Panc1 (cell line): ENCODE results near the gene EGFR. TPM values are rescaled to one million over a fixed set of nuclear protein-coding genes. Genes with fewer than 3 reads are reported as not detected.

Experiments used
- ATAC-seq: fragments of 200-7000 bp; cut with Tn5 transposase; 2 replicates; pipeline ENCODE4 v1.9.1; 2020; ENCODE audit warnings: mild to moderate bottlenecking, moderate library complexity
- BruUV-seq: library from RNA; stranded (reverse); fragments of 400-500 nt; replicated peaks from 2 replicates; lab custom pipeline; 2021; lab: Mats Ljungman, UMichigan
- CTCF ChIA-PET: fragments of 300-600 bp; sonication (Branson Sonifier 250); formaldehyde crosslinking; loops from one replicate; lab custom pipeline; 2022; ENCODE audit warnings: antibody characterized with exemption; lab: Charles Lee
- POLR2A ChIA-PET: fragments of 300-600 bp; sonication (Branson Sonifier 250); formaldehyde crosslinking; loops from one replicate; lab custom pipeline; 2022; ENCODE audit warnings: antibody characterized with exemption; lab: Charles Lee
- DNase-seq: peaks from one replicate; pipeline ENCODE4 v3.0.0-alpha.2; 2010; ENCODE audit warnings: low read depth, low spot score
- H3K27ac ChIP-seq: 2 replicates; pipeline ENCODE4 v1.5.1; 2011; ENCODE audit warnings: mild to moderate bottlenecking, low read length, inconsistent platforms
- H3K27me3 ChIP-seq: fragments of 200-500 bp; sonication (Bioruptor generic); 2 replicates; pipeline ENCODE4 v1.6.0; 2014; ENCODE audit warnings: low read length, inconsistent platforms; ENCODE audit not compliant: control insufficient read depth, insufficient read depth
- H3K36me3 ChIP-seq: fragments of 200-500 bp; sonication (Bioruptor generic); 2 replicates; pipeline ENCODE4 v1.5.1; 2014; ENCODE audit warnings: inconsistent platforms, mild to moderate bottlenecking, low read length, moderate library complexity; ENCODE audit not compliant: control insufficient read depth, insufficient read depth
- H3K4me1 ChIP-seq: 2 replicates; pipeline ENCODE4 v1.5.1; 2011; ENCODE audit warnings: inconsistent platforms, mild to moderate bottlenecking, low read length, moderate library complexity; ENCODE audit not compliant: control insufficient read depth, insufficient read depth
- H3K4me3 ChIP-seq, 2 experiments: 2 replicates each; pipeline ENCODE4 v1.5.1; 2011 to 2012; ENCODE audit warnings: low read depth in 2 of 2, low read length in 2 of 2, mild to moderate bottlenecking in 2 of 2, inconsistent platforms in 1 of 2, moderate library complexity in 1 of 2
- H3K9me3 ChIP-seq: fragments of 200-500 bp; sonication (Bioruptor generic); 2 replicates; pipeline ENCODE4 v1.5.1; 2014; ENCODE audit warnings: low read depth, mild to moderate bottlenecking, inconsistent platforms, low read length, moderate library complexity; ENCODE audit not compliant: control insufficient read depth, insufficient read depth
- POLR2AphosphoS5 ChIP-seq: IDR thresholded peaks from 2 replicates; pipeline ENCODE4 v1.6.1; 2012; ENCODE audit warnings: mild to moderate bottlenecking, low read depth, low read length, moderate library complexity
- SIN3A ChIP-seq: IDR thresholded peaks from 2 replicates; pipeline ENCODE4 v1.6.1; 2012; ENCODE audit warnings: low read depth, mild to moderate bottlenecking, low read length, moderate library complexity, borderline replicate concordance; ENCODE audit not compliant: insufficient read depth
- TCF7L2 ChIP-seq: IDR thresholded peaks from 2 replicates; pipeline ENCODE4 v1.6.1; 2011; ENCODE audit warnings: mild to moderate bottlenecking, low read depth, low read length, inconsistent platforms
- in situ Hi-C: cut with HindIII; loops from 2 replicates; pipeline ENCODE4 v1.10.0; 2016; ENCODE audit warnings: low sequenced_read_pairs, low pct_unique_long_range_greater_than_20kb
- intact Hi-C: fragments of 100-400 bp; cut with micrococcal nuclease; formaldehyde crosslinking; loops from one replicate; pipeline ENCODE4 v1.10.0; 2022; ENCODE audit not compliant: unreplicated experiment
- total RNA-seq: library from RNA; stranded (reverse); gene quantifications from one replicate; pipeline ENCODE4 v1.2.1, GENCODE V29; 2021; ENCODE audit not compliant: unreplicated experiment
- TF ChIP-seq, protein P1 (sequence below), 2 experiments: IDR thresholded peaks; 2 replicates each; pipeline ENCODE4 v1.6.1; 2011 to 2012; ENCODE audit warnings: low read depth in 2 of 2, control low read depth in 1 of 2, low read length in 1 of 2, mild to moderate bottlenecking in 1 of 2, moderate library complexity in 1 of 2; ENCODE audit not compliant: insufficient read depth in 1 of 2
- TF ChIP-seq, protein P2 (sequence below): fragments of 450-650 bp; IDR thresholded peaks from 2 replicates; pipeline ENCODE4 v1.5.1; 2017; ENCODE audit warnings: mild to moderate bottlenecking

Gene EGFR
- total RNA-seq, 1 experiment from 2014 or later, result 156 TPM

DNA sequence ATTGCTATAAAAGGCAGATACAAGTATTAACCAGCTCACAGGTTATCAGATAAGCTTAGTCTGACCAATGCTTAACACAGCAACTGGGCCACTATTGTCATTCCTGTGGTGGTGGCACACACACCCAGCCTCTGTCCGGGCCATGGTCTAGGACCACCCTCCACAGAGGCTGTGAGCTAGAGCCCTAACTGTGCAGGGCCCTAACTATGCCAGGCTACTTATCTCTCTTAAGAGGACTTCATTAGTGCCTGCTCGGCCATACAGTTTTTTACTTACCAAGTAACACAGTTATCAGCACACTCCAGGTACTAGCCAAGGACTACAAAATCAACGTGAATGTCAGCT, 2.1 kb upstream of the EGFR start:
- ChIA-PET POLR2A (interaction anchor here (0.9 kb wide), 1 partner anchor 64 kb away, joined by 3 read pairs; no protein-coding TSS in a partner anchor), CTCF (no interaction called here)
- in situ Hi-C loops, result no loop called here
- no peak for ATAC-seq
- intact Hi-C loops, result loop anchor here (5.0 kb wide), 1 partner anchor 229 kb away; no protein-coding TSS in a partner anchor
- Histone ChIP-seq H3K27ac (no peak overlapping the region), H3K4me1 (peaks cover 19% of the 10 kb centered on the region), H3K9me3 (no peaks in the 10 kb centered on the region), H3K36me3 (no peaks in the 10 kb centered on the region), H3K27me3 (no peaks in the 10 kb centered on the region), H3K4me3 (no peak overlapping the region)
- BruUV-seq, result no TSS peak
- no peak for DNase-seq
- TF ChIP-seq POLR2AphosphoS5 (no peak), SIN3A (no peak), TCF7L2 (no peak)

DNA sequence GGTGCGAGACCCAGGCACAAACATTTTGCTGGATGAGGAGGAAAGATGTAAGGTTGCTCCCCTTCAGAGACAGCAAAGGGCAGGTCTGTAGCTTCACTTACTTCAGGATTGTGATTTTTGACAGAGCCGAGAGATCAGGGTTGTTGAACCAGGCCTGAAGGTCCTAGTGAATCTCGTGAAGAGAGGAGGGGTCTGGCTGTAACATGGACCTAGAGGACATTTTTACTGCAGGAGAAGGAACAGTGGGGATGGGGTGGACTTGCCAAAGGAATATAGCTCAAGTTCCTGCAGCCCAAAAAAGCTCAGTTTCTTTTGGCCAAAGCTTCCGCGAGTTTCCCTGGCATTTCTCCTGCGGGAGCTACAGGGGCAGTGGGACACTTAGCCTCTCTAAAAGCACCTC, 976 bp upstream of the EGFR start:
- no peak for ATAC-seq
- Histone ChIP-seq H3K9me3 (no peaks in the 10 kb centered on the region), H3K4me1 (peaks cover 29% of the 10 kb centered on the region), H3K27ac (peak overlapping the region; percentile 75; the same call in 1 of the 2 replicates), H3K27me3 (no peaks in the 10 kb centered on the region), H3K4me3 (no peak overlapping the region; a peak in 1 of 4 replicates), H3K36me3 (no peaks in the 10 kb centered on the region)
- no peak for DNase-seq
- TF ChIP-seq POLR2AphosphoS5, result no peak
- no peak for TF ChIP-seq TCF7L2
- TF ChIP-seq, protein P1, sequence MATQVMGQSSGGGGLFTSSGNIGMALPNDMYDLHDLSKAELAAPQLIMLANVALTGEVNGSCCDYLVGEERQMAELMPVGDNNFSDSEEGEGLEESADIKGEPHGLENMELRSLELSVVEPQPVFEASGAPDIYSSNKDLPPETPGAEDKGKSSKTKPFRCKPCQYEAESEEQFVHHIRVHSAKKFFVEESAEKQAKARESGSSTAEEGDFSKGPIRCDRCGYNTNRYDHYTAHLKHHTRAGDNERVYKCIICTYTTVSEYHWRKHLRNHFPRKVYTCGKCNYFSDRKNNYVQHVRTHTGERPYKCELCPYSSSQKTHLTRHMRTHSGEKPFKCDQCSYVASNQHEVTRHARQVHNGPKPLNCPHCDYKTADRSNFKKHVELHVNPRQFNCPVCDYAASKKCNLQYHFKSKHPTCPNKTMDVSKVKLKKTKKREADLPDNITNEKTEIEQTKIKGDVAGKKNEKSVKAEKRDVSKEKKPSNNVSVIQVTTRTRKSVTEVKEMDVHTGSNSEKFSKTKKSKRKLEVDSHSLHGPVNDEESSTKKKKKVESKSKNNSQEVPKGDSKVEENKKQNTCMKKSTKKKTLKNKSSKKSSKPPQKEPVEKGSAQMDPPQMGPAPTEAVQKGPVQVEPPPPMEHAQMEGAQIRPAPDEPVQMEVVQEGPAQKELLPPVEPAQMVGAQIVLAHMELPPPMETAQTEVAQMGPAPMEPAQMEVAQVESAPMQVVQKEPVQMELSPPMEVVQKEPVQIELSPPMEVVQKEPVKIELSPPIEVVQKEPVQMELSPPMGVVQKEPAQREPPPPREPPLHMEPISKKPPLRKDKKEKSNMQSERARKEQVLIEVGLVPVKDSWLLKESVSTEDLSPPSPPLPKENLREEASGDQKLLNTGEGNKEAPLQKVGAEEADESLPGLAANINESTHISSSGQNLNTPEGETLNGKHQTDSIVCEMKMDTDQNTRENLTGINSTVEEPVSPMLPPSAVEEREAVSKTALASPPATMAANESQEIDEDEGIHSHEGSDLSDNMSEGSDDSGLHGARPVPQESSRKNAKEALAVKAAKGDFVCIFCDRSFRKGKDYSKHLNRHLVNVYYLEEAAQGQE (IDR thresholded peaks at IDR 0.05; ENCODE audit: insufficient read depth in 1 of 2, low read depth in 2 of 2, low read length in 1 of 2), result no peak
- TF ChIP-seq, protein P2, sequence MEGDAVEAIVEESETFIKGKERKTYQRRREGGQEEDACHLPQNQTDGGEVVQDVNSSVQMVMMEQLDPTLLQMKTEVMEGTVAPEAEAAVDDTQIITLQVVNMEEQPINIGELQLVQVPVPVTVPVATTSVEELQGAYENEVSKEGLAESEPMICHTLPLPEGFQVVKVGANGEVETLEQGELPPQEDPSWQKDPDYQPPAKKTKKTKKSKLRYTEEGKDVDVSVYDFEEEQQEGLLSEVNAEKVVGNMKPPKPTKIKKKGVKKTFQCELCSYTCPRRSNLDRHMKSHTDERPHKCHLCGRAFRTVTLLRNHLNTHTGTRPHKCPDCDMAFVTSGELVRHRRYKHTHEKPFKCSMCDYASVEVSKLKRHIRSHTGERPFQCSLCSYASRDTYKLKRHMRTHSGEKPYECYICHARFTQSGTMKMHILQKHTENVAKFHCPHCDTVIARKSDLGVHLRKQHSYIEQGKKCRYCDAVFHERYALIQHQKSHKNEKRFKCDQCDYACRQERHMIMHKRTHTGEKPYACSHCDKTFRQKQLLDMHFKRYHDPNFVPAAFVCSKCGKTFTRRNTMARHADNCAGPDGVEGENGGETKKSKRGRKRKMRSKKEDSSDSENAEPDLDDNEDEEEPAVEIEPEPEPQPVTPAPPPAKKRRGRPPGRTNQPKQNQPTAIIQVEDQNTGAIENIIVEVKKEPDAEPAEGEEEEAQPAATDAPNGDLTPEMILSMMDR, result no peak
- no peak for TF ChIP-seq SIN3A
- intact Hi-C loops, result loop anchor here (5.0 kb wide), 1 partner anchor 231 kb away; no protein-coding TSS in a partner anchor
- ChIA-PET CTCF (no interaction called here), POLR2A (no interaction called here)
- BruUV-seq, result no TSS peak
- in situ Hi-C loops, result no loop called here

DNA sequence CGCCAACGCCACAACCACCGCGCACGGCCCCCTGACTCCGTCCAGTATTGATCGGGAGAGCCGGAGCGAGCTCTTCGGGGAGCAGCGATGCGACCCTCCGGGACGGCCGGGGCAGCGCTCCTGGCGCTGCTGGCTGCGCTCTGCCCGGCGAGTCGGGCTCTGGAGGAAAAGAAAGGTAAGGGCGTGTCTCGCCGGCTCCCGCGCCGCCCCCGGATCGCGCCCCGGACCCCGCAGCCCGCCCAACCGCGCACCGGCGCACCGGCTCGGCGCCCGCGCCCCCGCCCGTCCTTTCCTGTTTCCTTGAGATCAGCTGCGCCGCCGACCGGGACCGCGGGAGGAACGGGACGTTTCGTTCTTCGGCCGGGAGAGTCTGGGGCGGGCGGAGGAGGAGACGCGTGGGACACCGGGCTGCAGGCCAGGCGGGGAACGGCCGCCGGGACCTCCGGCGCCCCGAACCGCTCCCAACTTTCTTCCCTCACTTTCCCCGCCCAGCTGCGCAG, 424 bp downstream of the EGFR start:
- no peak; the same call in 1 of the 2 replicates for ATAC-seq
- peak overlapping the region; percentile 74 to 85 for H3K4me3 ChIP-seq
- CTCF ChIA-PET, result no interaction called here
- no TSS peak for BruUV-seq
- no peak for DNase-seq
- intact Hi-C loops, result loop anchor here (5.0 kb wide), 1 partner anchor 232 kb away; no protein-coding TSS in a partner anchor
- H3K27me3 ChIP-seq, result no peaks in the 10 kb centered on the region
- POLR2A ChIA-PET, result no interaction called here
- no peaks in the 10 kb centered on the region for H3K9me3 ChIP-seq
- H3K4me1 ChIP-seq, result peaks cover 36% of the 10 kb centered on the region
- TF ChIP-seq, protein P2, result no peak
- peak; percentile 18; the same call in 1 of the 2 replicates for TF ChIP-seq POLR2AphosphoS5
- TF ChIP-seq, protein P1 (IDR thresholded peaks at IDR 0.05; ENCODE audit: insufficient read depth in 1 of 2, low read depth in 2 of 2, low read length in 1 of 2), result no peak
- H3K36me3 ChIP-seq, result no peaks in the 10 kb centered on the region
- in situ Hi-C loops, result no loop called here
- H3K27ac ChIP-seq, result peak overlapping the region; percentile 91
